ENCODE data around the gene GRIP2. TPM values are rescaled to one million over a fixed set of nuclear protein-coding genes. Genes with fewer than 3 reads are reported as not detected.

Gene GRIP2
- total RNA-seq, 1 donor from 2014 or later = not detected

- DNase-seq (ENCODE audit: low read depth, low spot score) = no peak
Measured at GRCh38 chr3:14561051-14561960, 21.2 kb upstream of the GRIP2 start.

DNA sequence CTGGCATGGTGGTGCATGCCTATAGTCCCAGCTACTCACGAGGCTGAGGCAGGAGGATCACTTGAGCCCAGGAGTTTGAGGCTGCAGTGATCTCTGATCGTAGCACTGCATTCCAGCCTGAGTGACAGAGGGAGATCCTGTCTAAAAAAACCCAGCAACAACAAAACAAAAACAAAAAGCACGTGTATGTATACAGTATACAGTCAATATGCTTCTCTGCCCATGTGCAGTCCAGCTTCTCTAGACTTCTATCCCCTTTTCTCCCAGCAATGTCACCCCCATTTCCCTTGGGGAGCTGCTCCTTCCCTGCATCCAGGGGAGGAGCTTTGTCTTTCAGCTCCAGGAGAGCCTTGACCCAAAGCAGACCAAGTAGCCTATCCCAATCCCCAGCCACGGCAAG, 20.0 kb upstream of the GRIP2 start:
- no peak for DNase-seq (ENCODE audit: low read depth, low spot score)

- no peak for DNase-seq (ENCODE audit: low read depth, low spot score)
Measured at GRCh38 chr3:14558029-14558428, 17.9 kb upstream of the GRIP2 start.

DNA sequence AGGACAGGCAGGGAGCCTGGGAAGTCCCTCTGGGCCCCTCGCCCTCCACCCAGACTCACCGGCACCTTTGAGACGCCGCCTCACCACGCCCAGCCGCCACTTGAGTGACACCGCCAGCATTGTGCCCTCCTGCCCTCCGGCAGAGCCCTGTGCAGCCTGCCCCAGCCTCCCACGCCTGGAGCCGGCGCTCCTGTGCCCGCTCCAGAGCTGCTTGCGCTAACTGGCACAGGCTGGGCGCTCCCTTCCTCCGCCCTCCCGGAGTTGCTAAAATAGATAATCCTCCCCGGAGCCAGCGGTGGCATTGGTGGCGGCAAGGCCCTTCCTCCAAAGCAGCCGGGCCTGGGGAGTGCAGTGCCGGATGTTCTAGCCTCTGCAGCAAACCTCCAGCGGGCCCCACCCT, 15.7 kb upstream of the GRIP2 start:
- no peak for DNase-seq (ENCODE audit: low read depth, low spot score)

GRCh38 chr3:14554715-14555114, 14.6 kb upstream of the GRIP2 start:
- DNase-seq (ENCODE audit: low read depth, low spot score) = no peak

GRCh38 chr3:14553871-14554270, 13.7 kb upstream of the GRIP2 start:
- DNase-seq (ENCODE audit: low read depth, low spot score) = no peak

DNA sequence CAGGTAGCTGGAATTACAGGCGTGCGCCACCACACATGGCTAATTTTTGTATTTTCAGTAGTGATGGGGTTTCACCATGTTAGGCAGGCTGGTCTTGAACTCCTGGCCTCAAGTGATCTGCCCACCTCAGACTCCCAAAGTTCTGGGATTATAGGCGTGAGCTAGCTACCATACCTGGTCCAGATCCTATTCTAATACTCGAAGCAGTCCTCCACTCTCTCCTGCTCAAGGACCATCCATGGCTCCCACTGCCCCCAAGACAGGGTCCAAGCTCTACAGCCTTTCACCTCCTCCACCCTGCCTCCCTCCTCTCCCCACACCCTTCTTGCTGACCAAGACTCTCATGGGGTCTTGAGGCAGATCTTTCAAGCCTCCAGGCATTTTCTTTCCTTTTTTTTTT, 12.6 kb upstream of the GRIP2 start:
- DNase-seq (ENCODE audit: low read depth, low spot score) = no peak

- DNase-seq (ENCODE audit: low read depth, low spot score) = no peak
Measured at GRCh38 chr3:14552041-14552648, 12.0 kb upstream of the GRIP2 start.

GRCh38 chr3:14550651-14551611, 10.8 kb upstream of the GRIP2 start:
- DNase-seq (ENCODE audit: low read depth, low spot score) = no peak

- DNase-seq (ENCODE audit: low read depth, low spot score) = no peak
Measured at GRCh38 chr3:14550181-14550580, 10.0 kb upstream of the GRIP2 start.

DNA sequence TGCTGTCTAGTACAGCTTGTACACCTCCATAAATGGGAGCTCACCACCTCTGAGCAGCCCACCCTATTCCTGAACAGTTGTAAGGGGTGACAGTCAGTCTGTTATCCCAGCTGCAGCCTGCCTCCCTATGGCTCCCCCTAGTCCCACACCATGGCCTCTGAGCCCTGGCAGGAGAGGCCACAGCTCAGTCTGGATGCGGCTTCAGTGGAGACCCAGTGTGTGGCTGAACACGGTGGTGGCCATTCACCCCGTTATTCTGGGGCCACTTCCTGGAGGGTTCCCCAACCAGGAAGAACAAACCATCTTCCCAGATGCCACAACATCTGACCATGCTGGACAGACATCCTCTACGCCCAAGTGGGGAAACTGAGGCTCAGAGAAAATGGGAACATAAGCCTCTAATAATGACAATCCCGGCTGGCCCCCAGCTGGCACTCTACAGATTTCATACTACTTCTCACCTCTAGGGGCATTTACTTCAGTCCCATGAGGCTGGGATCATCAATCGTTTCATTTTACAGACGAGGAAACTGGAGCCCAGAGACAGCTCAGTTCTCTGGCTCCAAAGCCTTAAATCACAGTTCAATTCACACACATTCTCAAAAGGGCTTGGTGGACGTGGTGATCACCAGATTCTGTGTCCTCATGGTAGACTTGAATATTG, 9.2 kb upstream of the GRIP2 start:
- DNase-seq (ENCODE audit: low read depth, low spot score) = no peak

GRCh38 chr3:14548321-14548729, 8.2 kb upstream of the GRIP2 start:
- DNase-seq (ENCODE audit: low read depth, low spot score) = peak; percentile 11

GRCh38 chr3:14547693-14548092, 7.6 kb upstream of the GRIP2 start:
- no peak for DNase-seq (ENCODE audit: low read depth, low spot score)

DNA sequence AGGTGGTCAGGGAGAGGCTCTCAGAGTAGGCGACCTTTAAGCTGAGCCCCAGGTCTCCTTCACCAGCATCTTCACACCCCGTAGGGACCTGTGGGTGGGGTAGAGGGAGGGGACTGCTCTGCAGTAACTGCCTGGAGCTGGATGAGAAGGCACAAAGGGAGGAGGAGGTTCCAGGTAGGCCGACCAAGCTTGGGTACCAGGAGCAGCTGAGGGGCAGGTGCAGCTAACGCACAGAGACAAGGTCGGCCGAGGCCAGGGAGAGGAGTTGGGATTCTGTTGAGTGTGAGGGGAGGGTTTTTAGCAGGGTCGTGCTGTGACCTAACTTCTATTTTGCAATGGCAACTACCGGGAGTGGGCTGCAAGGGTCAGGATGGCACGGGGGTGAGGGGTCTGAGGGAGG, 5.9 kb upstream of the GRIP2 start:
- DNase-seq (ENCODE audit: low read depth, low spot score) = no peak

GRCh38 chr3:14545251-14545635, 5.1 kb upstream of the GRIP2 start:
- no peak for DNase-seq (ENCODE audit: low read depth, low spot score)

DNA sequence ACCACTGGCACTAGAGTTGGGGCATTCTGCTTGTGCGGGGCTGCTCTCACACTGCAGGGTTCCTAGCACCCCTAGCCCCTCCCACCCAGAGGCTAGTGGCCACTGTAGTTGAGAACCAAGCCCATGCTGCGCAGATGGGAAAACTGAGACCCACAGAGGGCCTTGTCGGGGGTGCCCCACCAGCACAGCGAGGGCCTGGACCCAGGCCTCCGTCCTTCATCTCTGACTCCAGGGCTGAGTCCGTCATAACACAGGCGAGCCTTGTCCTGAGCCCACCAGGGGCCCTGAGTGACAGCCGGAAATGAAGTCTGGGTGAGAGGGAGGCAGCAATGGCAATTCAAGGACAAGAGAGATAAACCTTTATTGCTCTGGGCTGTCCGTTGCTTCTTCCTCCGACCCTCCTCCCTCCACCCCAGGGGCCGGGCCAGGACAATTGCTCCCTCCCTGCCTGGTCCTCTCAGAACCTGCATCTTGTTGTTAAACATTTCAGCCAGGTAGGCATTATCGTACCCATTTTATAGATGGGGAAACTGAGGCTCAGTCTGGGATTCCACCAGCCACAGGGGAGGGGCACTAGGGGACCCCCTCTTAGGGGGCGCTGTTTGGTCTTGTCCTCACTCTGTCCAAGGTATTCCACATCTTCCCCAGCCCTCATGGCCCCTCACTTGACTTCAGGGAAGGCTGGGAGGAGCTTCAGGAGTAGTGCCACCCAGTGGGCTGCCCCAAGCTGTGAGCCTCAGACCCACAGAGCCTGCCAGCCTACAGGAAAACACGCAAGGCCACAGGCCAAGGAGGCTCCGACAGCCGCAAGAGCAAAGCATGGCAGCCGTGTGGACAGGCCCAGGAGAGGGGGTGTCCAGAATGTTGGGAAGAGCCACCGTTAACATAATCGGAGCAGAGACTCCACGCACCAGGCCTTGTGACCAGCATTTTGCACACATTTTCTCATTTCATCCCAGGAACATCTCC, 4.4 kb upstream of the GRIP2 start:
- no peak for DNase-seq (ENCODE audit: low read depth, low spot score)

GRCh38 chr3:14543446-14543845, 3.3 kb upstream of the GRIP2 start:
- DNase-seq (ENCODE audit: low read depth, low spot score) = no peak

- no peak for DNase-seq (ENCODE audit: low read depth, low spot score)
Measured at GRCh38 chr3:14542656-14543055, 2.5 kb upstream of the GRIP2 start.

DNA sequence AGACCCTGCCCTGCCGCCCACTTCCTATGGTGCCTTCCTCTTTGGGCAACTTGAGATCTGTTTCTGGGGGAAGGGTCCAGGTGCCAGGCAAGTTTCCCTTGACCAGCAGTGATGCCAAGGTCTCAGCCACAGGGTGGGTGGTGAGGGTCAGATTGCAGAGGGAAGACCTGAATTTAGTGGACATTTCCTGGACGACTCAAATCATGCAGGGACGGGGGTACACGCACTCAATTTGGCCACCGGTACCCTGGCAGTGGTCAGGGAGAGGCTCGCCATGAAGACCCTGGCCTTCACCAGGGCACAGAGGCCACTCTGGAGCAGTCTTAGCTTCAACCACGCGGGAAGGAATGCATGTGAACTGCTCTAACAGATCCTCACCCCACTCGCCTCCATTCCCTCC, 1.5 kb upstream of the GRIP2 start:
- no peak for DNase-seq (ENCODE audit: low read depth, low spot score)

DNA sequence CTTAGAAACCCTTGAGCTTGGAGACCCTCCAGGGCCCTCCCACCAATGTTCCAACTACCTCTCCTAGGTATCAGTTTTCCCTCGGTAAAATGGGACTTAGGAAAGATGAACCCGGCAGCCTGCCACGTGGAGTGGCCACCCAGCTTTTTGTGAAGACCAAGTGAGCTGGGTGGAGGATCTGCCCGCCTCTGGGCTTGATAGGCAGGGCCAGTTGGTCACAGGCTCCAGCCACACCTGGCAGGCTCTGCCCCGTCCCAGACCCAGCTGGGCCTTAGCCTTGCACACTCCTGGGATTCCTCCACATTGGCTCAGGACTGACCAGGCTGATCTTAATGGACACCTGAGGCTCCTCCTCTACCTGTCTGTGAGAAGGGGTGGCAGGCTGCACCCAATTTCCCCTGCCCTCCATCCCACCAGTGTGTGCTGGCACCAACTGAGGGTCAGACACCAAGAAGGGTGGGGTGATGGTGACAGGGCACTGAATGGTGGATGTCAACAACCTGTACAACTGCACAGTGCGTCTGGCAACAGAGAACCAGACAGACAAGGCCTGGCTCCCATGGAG, 761 bp upstream of the GRIP2 start:
- DNase-seq (ENCODE audit: low read depth, low spot score) = no peak
